ENCODE data around the gene FAM174A.

The FAM174A gene

GRCh38 chr5:100535060-100536005 lies at the start of gene FAM174A:
FAM174A (plus strand) TSS chr5:100535374; CDS start chr5:100535531, 157 bp downstream.
- DNase-seq (ENCODE audit: low read depth, low spot score), result peak; percentile 88

- DNase-seq (ENCODE audit: low read depth, low spot score), result no peak
Measured at GRCh38 chr5:100493996-100494395, 41.2 kb upstream of the FAM174A start.

- no peak for DNase-seq (ENCODE audit: low read depth, low spot score)
Measured at GRCh38 chr5:100496296-100496695, 38.9 kb upstream of the FAM174A start.

- DNase-seq (ENCODE audit: low read depth, low spot score), result no peak
Measured at GRCh38 chr5:100502684-100503083, 32.5 kb upstream of the FAM174A start.

GRCh38 chr5:100505984-100506670 lies 29.0 kb upstream of the FAM174A start:
- DNase-seq (ENCODE audit: low read depth, low spot score), result no peak

GRCh38 chr5:100516285-100516684 lies 18.9 kb upstream of the FAM174A start:
- DNase-seq (ENCODE audit: low read depth, low spot score), result no peak

GRCh38 chr5:100517301-100517974 lies 17.7 kb upstream of the FAM174A start:
- no peak for DNase-seq (ENCODE audit: low read depth, low spot score)

- DNase-seq (ENCODE audit: low read depth, low spot score), result no peak
Measured at GRCh38 chr5:100518377-100518776, 16.8 kb upstream of the FAM174A start.

GRCh38 chr5:100519075-100519474 lies 16.1 kb upstream of the FAM174A start:
- no peak for DNase-seq (ENCODE audit: low read depth, low spot score)

- no peak for DNase-seq (ENCODE audit: low read depth, low spot score)
Measured at GRCh38 chr5:100520348-100520747, 14.8 kb upstream of the FAM174A start.

- DNase-seq (ENCODE audit: low read depth, low spot score), result no peak
Measured at GRCh38 chr5:100537946-100538345, 2.8 kb downstream of the FAM174A start.

GRCh38 chr5:100539519-100539918 lies 4.3 kb downstream of the FAM174A start:
- DNase-seq (ENCODE audit: low read depth, low spot score), result no peak

GRCh38 chr5:100542086-100542485 lies 6.9 kb downstream of the FAM174A start:
- no peak for DNase-seq (ENCODE audit: low read depth, low spot score)

GRCh38 chr5:100546001-100546400 lies 10.8 kb downstream of the FAM174A start:
- DNase-seq (ENCODE audit: low read depth, low spot score), result no peak

GRCh38 chr5:100550531-100551051 lies 15.4 kb downstream of the FAM174A start:
- no peak for DNase-seq (ENCODE audit: low read depth, low spot score)

- DNase-seq (ENCODE audit: low read depth, low spot score), result no peak
Measured at GRCh38 chr5:100551183-100551582, 16.0 kb downstream of the FAM174A start.

GRCh38 chr5:100553209-100553608 lies 18.0 kb downstream of the FAM174A start:
- no peak for DNase-seq (ENCODE audit: low read depth, low spot score)

GRCh38 chr5:100560860-100561259 lies 25.7 kb downstream of the FAM174A start:
- DNase-seq (ENCODE audit: low read depth, low spot score), result no peak

GRCh38 chr5:100562821-100563220 lies 27.6 kb downstream of the FAM174A start:
- DNase-seq (ENCODE audit: low read depth, low spot score), result no peak

GRCh38 chr5:100566382-100567141 lies 31.4 kb downstream of the FAM174A start:
- no peak for DNase-seq (ENCODE audit: low read depth, low spot score)

GRCh38 chr5:100574716-100575115 lies 39.5 kb downstream of the FAM174A start:
- DNase-seq (ENCODE audit: low read depth, low spot score), result no peak
